Body of pancreas (tissue), 4 donors: Measurements from ENCODE around the gene XRCC3.

Experiments used
- CTCF ChIP-seq, 7 experiments: fragments of 450-650 bp in 4 of 7; fragments of 200-600 bp in 3 of 7; sonication (generic) in 3 of 7; IDR thresholded peaks; one replicate each; pipeline ENCODE4 v1.5.1; 2016 to 2019; ENCODE audit warnings: antibody characterized with exemption in 7 of 7
- POLR2A ChIP-seq, 3 donors: fragments of 450-650 bp; IDR thresholded peaks; one replicate each; pipeline ENCODE4 v1.6.1; 2016; ENCODE audit warnings: antibody characterized with exemption in 3 of 3, mild to moderate bottlenecking in 2 of 3

GRCh38 chr14:103698380-103699260, 16.6 kb downstream of the XRCC3 start:
- TF ChIP-seq POLR2A (IDR thresholded peaks at IDR 0.05) (peak; percentile 33 to 45 (median 45)), CTCF (IDR thresholded peaks at IDR 0.05) (no peak)
